ENCODE data around the gene ADAMTSL2.

Gene ADAMTSL2

DNA sequence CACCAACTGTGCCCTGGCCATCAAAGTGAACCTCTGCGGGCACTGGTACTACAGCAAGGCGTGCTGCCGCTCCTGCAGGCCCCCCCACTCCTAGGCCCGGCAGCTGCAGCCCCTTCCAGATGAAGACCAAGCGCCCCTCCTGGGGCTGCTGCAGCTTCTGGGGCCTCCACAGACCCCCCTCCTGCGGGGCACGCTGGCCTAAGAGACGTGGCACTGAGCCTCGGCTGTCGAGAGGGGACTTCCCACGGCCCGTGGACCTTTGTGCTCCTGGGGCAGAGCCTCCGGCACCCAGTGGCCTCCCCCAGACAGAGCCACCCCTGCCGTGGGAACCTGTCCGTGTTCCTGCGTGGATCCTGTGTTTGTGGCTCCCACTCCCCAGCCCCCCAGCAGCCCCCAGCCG, 40.3 kb downstream of the ADAMTSL2 start:
- no peak for DNase-seq (ENCODE audit: low read depth in 3 of 3)

DNA sequence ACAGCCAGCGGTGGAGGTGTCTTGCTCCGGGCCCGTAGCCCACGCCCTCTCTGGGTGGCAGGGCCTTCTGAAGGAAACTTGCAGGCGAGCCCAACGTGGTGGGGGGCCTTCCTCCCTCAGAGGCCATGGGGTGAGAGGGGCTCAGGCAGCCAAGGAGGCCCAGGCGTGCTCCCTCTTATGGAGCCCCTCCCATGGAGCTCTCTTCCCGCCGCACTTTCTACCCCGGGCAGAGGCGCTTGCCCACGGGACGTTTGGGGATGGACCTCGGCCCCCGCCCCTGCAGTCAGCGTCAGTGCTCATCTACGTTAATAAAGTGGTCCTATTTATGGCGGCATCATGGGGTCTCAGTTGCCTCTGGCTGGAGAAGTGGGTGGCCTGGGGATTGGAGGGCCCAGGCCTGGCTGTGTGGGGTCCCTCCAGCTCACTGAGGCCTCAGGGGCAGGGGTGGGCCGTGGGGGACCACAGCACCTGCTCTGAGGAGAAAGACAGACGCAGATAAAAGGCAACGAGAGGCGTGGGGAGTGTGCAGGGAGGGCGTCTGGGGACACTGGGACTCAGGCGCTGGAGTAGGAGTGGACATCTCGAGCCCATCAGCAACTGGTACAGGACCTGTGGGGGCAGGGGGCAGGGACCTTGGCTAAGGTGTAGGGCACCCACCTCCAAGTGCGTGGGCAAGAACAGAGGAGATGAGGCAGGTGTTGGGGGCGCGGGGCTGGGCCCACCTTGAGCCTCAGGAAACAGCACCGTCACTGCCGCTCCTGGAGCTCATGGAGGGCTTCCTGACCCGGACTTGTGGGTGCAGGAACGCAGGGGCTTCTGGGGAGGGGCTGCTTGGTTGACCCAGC, 40.9 kb downstream of the ADAMTSL2 start:
- no peak for DNase-seq (ENCODE audit: low read depth in 3 of 3)

DNA sequence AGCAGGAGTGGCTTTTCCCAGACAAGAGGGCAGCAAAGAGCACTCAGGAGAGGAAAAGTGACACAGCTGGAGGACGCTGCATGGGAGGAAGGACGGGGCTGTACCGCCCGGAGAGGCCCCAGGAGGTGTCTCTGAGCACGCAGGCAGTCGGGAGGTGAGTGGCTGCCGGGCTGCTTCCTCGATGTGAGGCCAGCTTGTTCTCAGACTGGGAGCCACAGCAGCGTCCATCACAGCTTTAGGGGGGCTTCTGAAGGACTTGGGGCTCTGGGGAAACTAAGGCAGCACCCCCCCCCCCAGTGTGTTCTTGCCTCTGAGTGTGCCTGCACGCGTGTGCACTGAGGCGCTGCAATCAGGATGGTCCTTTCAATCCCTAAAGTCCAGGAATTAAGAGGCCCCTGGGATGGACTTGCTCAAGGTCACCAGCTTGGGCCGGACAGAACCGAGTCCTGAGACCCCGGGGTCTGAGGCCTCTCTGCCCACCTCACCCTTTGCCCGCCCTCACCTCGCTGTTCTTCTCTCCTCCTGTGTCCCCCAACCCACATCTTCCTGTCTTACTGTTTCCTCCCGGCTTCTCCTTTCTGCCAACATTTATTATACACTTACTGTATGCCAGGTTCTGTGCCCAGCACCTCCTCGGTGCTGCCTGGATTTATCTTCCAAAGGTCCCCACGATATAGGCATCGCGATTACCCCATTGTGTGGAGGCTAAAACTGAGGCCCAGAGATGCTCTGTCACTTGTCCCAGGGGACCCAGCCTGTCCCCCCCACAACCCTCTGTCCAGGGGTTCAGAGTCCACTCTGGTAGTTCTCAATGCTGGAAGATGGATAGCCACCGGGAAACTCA, 41.7 kb downstream of the ADAMTSL2 start:
- no peak for DNase-seq (ENCODE audit: low read depth in 3 of 3)

DNA sequence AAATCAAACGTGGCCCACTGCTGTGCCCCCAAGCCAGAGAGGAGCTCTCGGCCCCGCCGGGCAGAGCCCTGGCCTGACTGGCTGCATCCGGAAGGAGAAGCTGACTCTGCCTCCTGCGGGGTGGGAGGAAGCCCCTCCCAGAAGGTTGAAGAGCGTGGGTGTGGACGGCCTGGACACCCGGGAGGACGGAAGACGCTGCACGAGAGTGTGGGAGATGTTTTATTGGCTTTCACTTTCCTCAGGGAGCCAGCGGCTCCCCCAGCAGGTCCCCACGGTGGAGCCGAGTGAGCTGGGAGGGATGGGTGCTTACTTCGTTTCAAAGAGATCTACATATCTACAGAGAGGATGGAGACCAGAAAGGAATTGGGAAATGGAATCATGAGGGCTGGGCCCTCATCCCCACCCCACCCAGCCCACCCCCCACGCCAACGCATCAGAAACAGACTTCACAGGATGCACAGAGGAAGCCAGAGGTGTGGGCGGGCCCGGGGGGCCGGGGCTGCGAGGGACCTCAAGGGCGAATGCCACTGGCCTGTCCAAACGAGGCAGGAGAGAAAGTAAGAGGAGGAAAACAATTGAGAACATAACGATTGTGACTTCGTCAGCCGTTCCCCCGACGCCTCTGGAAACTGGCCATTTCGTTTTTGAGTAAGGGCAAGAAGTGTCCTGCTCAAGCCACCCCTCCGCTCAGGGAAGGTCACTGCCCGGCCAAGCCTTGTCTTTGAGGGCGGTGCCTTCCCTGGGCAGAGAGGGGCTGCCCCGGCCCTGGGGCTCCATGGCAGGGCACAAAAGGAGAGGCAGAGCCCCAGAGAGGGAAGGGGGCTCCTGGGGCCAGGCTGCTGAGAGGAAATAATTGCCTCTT, 42.6 kb downstream of the ADAMTSL2 start:
- DNase-seq (ENCODE audit: low read depth in 3 of 3) = no peak

DNA sequence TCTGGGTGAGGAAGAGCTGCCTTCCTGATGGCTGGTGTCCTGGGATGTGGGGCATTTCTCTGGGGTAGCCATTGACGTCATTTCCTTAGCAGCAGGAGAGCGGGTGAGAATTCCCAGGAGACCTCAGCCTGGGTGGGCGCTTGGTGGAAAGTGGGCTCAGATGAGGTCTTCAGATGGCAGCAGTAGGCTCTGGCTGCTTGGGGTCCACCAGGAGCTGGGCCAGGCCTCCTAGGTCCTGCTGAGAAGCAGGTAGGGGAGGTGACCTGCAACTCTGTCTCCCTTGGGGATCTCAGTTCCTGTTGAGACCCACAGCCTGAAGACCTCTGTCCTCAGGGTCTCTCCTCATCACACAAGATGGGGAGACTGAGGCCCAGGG, 43.2 kb downstream of the ADAMTSL2 start:
- no peak for DNase-seq (ENCODE audit: low read depth in 3 of 3)

DNA sequence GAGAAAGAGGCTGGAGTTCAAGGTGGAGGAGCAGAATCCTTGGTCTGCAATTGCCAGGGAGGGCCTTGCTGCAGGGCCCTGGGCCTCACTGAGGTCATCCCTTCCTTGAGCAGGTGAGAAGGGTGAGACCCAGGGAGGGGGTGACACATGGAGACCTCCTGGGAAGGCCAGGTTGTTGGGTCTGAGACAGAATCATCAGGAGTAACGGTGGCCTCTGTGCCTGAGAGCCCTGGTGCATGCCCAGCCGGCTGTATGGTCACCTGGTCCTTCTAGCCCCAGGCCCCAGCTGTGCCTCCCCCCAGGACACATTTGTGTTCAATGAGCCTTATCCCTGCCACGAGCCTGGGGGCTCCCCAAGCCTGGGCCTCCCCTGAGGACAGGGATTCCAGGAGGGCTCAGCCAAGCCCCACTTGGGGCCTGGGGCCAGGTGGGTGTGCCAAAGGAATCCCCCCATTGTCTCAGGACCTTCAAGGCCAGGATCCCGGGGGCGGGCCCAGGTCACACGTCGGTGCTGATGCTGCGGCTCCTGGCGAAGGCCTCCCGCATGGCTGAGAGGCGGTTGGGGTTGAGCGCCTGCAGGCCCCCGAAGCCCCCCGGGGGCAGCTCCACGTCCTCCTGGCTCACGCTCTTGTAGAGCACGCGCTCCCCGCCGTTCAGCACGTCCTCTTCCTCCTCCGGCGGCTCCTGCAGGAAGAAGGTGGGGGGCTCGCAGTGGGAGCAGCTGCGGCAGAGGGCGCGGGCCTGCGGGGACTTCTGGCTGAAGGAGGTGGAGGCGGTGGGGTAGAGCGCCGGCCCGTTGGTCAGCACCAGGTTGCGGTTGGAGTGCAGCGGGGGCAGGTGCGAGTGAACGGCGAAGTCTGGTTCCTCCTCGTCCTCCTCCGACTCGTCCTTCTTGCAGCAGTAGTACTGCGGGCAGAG, 44.3 kb downstream of the ADAMTSL2 start:
- DNase-seq (ENCODE audit: low read depth in 3 of 3) = no peak

DNA sequence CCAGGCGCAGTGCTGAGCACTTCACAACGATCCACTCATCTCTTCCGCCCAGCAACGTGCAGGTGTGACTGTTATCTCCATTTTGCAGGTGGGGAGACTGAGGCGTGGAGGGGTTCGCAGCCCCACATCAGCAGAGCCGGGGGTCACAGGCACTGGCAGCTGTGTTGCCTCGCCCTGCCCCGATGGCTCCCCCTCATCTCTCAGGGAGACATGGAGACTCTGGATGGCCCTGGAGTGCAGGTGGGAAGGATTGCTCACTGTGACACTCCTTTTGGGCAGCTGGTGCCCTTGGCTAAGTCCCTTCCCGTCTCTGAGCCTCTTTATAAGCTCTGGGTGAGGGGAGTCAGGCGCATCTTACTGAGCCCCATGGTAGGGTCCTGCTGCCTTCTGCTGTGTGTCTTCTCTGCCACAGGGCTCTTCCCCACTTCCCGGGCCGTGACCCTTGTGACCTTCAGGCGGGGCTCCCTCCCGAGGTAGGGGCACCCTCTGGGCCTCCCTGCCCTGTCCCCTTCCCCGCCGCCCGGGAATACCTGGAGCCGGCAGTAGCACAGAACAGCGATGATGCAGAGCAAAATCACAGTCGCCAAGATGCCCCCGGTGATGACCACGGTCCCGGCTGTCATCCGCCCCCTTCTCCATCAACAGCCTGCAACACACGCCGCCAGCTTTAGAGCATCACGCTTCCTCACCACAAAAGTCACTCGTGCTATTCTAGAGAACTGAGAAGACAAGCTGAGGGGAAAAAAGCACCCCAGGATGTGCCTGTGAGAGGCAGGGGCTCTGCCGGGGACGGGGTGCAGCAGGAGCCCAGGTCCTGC, 45.3 kb downstream of the ADAMTSL2 start:
- no peak for DNase-seq (ENCODE audit: low read depth in 3 of 3)

DNA sequence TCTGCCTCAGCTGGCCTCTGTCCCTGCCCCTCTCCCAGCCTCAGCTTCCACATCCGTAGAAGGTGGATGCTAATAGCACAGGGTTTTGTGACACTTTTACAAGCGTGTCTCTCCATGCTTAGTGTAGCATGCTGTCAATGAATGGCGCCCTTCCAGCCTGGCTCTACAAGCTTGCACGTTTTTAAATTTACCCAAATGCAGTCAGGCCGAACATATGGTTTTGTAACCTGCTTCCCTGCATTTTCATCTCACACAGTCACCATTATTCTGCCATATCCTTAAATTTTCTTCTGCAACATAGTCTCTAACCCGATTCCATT, 45.9 kb downstream of the ADAMTSL2 start:
- DNase-seq (ENCODE audit: low read depth in 3 of 3) = no peak

DNA sequence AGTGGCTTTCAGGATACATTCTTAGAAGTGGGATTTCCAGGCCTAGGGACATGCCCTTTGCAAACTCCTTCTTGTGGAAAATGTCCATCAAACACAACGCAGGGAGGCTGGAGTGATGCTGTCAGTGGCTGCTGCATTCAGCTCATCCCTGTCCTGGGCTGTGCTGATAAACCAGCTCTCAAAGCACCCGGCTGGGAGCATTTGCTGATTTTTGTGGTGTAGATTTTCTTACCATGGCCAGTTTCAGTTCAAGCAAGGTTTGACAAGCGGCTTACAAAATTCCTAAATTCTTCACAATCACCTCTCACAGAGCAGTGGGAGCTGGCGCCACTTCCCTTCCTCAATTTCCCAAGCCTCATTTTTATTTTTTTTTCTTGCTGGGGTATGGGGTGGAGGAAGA, 46.5 kb downstream of the ADAMTSL2 start:
- DNase-seq (ENCODE audit: low read depth in 3 of 3) = no peak

DNA sequence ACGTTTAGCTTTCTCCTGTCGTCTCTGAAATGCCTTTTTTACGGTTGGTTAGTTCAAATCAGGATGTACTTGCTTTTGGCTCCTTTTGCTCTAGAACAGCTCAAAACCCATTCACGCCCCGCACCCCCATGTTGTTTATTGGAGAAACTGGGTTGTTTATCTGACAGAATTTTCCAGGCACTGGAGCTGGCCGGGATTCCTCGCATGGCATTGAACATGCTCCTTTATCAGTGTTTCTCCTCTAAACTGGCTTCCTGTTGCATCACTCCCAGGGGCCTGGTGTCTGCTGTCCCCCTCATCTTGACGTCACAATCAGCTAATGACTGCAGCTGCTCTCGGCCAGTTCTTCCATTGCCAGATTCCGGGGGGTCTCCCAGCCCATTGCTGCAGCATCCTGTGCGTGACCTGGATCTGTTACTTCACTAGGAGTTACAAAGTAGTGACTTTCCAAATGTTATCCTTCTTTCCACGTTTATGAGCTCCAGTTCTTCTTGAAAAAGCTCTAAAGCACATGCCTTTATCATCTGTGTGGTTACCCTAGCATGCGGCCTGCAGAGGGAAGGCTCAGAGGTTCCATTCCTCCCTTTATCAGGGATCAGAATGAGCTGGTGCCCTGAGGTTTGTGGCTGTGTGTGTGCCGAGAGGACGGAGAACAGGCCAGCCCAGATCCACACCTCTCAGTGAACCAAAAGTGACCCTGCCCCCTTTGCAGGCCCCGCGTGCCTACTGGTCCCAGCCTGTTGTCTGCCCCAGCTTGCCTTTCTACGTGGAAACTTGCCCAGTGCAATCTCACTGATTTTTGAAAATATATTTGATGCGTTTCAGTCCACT, 47.2 kb downstream of the ADAMTSL2 start:
- no peak for DNase-seq (ENCODE audit: low read depth in 3 of 3)

DNA sequence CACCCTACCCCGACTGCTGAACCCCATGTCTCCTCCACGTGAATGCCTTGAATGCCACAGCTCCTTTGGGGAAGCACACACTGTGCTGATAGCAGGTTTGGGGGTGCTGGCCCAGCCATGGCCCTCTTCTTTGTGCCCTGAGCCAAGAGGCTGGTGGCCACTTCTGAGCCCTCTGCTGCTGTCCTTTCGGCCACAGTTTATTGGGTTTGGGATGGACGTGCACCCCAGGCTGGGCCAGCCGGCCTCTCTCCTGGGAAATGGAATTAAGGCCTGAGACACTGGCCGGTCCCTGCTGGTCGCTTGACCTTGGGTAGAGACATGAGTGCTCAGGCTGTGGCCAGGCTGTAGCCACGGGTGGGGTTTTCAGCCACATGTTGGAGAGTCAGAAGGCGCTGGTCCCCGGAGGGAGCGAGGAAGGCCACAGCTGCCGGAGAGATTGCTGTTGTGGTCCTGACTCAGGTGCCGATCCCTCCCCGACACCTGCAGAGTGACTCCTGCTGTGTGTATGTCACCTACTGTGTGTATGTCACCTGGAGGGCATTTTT, 48.1 kb downstream of the ADAMTSL2 start:
- no peak for DNase-seq (ENCODE audit: low read depth in 3 of 3)

DNA sequence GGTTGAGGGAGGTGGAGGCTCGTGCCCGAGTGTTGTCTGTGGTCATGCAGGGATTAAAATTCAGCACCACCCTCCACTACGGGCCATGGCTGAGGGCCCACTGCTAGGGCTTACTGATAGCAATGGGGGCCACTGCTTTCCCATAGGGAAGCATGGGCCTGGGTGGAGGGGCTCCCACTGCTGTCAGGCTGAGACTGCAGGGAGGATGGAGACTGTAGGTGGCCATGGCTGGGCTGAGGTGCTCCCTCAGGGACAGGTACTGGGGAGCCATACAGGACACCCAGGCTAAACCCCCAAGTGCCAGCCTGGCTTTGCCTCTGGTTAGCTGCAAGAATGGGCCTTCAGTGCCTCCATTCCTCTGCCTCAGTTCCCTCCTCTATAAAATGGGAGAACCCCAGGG, 48.6 kb downstream of the ADAMTSL2 start:
- no peak for DNase-seq (ENCODE audit: low read depth in 3 of 3)

DNA sequence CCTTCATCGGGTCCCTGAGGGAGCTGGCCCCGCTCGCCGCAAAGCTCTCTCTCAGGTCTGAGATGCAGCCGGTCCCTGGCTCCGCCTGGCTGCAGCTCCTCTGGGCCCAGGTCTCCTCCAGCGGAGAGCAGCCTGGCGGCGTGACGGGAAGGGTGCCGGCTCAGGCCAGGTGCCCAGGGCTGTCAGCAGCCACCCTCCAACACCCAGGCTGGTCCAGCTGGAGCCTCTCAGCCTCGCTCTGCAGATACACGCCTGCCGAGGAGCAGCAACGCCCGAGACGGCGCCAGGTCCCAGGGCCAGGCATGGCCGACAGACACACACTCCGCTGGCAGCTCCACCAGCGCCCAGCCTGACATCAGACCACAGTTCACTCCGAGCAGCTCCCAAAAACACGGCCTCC, 49.1 kb downstream of the ADAMTSL2 start:
- DNase-seq (ENCODE audit: low read depth in 3 of 3) = no peak

DNA sequence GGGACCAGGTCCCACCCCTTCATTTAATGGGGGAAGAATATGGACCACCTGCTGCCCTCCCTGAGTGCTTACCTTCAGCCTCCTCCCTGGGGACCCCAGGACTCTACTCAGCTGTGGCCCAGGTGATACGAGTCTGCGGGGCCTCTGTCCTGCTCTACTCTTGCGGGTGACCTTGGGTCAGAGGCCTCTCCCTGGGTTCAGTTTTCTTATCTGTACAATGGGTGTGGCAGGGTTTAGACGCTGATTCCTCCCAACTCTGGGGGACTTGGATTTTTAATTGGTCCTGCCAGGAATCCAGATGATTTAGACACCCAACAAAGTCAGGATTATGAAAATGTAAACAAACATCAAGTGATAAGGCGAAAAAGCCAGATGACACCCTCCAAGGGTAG, 49.7 kb downstream of the ADAMTSL2 start:
- DNase-seq (ENCODE audit: low read depth in 3 of 3) = no peak

DNA sequence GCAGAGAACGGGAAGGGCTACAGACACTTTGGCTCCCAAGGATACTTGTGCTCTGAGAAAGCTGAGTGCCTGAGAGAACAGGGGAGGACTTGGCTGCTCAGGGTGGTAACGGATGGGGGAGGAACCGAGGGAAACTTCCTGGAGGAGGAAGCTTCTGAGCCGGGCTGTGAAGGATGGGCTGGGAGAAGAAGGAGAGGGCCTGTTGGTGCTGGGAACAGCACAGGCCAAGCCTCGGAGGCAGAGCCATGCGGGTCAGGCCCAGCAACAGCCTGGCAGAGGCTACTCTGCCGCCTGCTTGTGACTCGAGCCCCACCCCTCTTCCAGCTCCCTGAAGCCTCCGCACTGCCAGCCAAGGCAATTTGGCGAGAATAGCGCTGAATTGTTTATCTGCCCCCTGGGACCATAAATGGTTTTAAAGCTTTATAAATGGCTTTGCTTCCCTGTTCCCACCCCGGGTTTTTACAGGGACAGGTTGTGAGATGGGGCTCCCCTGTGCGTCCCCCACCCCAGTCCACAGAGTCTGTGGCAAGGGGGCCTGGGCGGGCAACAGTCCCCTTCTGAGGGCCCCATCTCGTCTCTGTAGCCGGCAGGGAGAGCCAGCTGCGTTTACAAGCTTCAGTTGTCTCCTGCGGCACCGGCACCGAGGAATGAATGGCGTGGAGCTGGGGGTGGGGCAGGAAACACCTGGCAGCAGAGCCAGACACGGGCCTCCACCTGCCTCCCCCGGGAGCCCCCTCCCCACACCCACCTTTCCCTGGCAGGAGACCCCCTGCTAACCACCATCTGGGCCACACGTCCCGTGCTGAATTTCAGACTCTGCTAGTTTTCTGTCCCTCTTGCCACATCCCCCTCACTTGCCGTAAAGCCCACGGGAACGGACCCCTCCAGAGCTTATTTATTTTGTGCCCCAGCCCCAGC, 50.3 kb downstream of the ADAMTSL2 start:
- DNase-seq (ENCODE audit: low read depth in 3 of 3) = no peak

DNA sequence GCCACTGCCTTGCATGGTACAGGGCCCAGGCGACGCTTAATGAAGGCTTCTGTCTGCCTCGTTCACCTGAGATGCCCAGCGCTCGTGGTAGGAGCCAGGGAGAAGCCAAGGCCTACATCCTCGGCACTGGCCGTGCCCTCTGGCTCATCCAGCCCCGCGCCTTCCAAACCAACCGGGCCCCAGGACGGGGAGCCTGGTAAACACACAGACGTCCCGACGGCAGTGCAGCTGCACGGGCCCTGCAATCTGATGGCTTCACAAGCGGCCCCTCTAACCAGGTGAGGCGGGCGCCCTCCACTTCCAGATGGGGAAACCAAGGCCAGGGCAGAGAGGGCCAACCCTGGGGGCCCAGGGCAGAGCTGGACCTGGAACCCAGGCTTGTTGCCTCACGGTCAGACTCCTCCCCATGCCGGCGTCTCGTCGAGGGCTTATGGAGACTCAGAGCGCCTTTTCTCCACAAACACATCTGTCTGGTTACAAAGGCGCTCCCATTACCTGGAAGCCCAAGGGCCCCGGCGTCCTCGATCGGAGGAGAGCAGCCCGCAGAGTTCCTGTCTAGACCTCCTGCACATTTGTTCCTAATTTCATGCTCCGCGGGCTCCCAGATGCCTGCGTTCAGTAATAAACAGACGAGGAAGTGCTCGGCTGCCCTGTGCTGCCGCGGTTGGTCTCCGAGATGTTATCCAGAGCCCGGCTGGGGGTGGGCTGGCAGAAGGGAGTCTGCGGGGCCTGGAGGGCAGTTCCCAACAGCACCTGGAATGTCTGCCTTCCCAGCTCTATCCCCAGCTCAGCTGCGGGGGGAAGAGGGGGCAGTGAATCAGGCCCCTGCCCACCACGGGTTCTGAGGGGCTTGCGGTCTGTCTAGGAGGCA, 51.2 kb downstream of the ADAMTSL2 start:
- DNase-seq (ENCODE audit: low read depth in 3 of 3) = no peak

DNA sequence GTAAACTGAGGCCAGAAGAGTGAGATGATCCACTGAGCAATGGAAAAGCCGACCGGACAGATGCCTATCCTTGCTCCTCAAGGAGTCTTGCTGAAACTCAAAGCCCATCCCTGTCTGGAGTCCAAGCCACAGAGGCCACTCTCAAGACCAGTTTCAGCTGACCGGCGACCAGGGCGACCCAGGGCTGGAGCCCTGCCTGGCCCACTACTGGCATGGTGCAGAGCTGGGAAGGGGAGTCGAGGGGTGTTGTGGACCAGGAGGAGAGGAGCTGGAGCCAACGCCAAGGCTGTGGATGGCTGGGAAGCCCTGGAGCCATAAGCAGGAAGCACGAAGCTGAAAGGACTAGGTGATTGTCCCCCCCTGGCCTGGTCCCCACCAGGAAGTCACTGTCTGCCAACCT, 52.5 kb downstream of the ADAMTSL2 start:
- no peak for DNase-seq (ENCODE audit: low read depth in 3 of 3)

Data from stimulated activated CD4-positive, alpha-beta T cell treated with anti-CD3 and anti-CD28 coated beads, TNF-alpha, amount 100 ng/mL, for 24 hours (primary cell).